ENCODE results near the gene PDLIM7.
A peak's percentile ranks its signal among the peaks of the same experiment; 100 is the strongest.
"Not testable (repeated sequence)": the region's sequence is repeated elsewhere in the genome, so short reads cannot be mapped to it uniquely, and the experiment has no call there.

PDLIM7 gene

GRCh38 chr5:177497292-177498012, at the start of gene PDLIM7:
Gene PDLIM7 (minus strand): TSS chr5:177497604. CDS start chr5:177496512, 1,092 bp downstream.
- peak; percentile 94 for DNase-seq

- no peak for DNase-seq
Measured at GRCh38 chr5:177546258-177546741, 48.9 kb upstream of the PDLIM7 start.

DNA sequence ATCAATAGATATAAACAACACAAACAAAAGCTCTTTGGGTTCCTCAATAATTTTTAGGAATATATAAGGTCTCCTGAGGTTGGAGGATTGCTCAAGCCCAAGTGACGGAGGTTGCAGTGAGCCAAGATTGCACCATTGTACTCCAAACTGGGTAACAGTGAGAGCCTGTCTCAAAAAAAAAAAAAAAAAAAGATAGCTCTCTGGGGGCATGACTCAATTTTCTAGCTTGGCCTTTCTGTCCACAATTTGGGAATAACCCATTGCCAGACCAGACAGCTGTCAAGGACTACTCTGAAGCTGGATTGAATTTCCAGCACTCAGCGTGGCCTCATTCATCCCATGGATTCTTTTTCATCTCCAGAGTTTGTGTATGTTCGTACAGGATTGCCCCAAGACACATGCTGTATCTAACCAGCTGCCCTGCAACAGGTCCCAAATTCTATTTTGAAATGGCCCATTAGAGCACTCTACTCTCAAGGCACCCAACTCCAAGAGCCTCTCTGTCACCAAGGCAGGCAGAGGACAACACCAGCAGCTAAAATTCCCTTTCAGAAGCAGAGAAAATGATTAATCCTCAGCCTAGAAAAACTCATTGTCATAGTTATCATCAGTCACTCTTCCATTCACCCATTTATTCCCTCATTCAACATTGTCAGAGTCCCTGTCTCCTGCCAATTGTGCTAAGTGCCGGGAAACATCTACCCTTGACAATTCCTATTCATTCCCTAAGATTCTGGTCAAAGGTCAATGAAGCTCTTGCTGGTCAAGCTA, 48.3 kb upstream of the PDLIM7 start:
- no peak for DNase-seq

DNA sequence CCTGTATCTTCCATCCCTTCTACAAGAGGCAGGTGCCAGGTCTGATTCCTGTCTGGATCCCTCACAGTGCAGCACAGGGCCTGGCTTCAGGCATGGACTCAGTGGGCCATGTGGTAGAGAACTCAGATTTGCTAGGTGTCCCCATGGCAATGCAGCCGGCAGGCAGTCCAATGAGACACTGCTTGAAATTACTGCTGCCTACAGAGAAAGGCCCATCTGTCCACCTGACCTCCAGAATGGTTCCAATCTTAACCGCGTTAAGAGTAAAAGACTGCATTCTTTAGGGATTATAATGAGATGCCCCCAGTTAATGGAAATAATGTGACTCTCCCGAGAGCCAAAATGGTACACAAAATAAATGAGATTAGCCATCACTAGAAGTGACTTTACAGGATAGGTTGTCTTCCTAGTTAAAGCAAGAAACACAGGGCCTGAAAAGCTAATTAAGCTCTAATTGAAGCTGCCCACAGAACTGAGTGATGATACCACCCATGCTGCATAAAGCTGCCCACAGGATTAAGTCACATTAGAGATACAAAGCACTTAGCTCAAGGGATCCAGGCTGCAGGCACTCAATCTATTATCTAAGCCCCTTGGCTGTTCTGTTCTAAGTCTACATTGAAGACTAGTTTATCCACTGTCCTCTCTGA, 45.5 kb upstream of the PDLIM7 start:
- no peak for DNase-seq

- DNase-seq: no peak
Measured at GRCh38 chr5:177540438-177540837, 43.0 kb upstream of the PDLIM7 start.

GRCh38 chr5:177539411-177539810, 42.0 kb upstream of the PDLIM7 start:
- DNase-seq: no peak

- no peak for DNase-seq
Measured at GRCh38 chr5:177538876-177539275, 41.5 kb upstream of the PDLIM7 start.

DNA sequence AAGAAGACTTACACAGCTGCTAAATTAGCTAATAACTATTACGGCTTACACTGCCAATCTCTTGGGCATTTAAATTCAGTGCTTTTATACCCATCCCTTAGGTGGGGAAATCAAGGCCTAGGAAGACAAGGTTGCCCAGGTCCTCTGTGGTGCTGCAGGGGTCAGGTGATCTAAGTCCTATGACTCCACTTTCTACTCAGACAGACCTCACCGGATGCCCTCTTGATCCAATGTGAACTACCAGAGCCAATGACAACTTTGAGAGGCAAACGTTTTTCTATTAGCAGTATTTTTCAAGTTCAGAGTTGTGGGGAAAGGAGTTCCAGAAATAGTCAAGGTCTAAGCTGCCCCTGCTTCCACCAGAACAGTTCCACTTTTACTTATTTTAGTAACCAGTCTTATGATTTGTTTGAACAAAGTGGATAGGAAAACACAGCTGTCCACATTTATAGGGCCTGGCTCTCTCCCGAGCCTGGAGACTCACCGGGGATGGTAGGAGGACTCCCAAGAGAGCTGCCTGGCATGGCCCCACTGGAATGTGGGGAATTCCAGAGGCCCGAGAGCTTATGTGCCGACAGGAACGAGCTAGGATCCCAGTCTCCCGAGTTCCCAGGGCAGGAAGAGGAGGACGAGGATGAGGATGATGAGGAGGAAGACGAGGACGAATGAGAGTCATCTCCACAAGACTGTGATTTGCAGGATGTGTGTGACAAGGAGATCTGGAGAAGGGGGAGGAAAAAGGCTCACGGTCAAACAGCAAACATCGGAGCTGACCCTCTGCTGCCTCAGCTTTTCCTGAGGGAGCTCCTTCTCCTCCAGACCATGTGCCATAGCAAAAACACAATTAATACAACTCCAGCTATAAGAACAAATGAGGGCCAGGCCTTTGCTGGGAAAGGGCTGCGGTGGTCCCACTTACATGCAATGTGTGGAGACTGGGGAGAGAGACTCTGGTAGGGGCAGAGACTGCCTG, 40.3 kb upstream of the PDLIM7 start:
- DNase-seq: no peak

DNA sequence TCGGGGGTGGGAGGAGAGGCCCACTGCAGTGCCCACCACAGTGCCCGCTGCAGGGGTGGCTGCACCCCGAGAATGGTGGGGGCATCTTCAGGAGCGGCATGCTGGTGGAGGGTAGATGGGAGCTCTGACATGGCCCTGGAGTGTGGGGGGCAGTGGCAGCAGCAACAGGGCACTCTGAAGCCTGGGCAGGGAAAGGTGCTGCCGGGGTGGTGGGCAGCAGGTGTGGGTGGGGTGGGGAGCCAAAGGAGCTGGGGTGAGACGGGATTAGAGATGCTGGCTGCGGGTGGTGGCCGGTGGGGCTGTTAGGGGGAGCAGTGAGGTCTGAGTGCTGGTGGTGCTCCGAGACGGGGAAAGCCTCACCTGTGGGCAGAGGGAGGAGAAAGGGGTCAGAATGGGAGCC, 39.0 kb upstream of the PDLIM7 start:
- DNase-seq: no peak

DNA sequence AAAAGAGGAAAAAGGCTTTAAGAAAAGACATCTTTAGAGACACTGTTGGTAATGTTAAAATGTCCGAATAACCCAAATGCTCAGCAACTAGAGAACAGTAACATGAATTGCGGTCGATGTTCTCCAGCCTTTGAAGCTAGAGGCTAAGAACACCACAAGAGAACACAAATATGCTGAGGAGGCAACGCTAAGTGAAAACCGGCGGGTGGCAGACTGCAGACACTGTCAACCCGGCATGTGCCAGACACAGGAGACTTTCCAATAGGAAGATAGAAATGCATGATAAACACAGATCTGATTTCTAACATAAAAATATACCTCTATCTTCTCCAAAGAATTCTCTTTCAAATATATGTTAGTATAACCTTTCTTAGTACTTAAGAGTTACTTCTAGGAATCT, 37.7 kb upstream of the PDLIM7 start:
- DNase-seq: no peak

- DNase-seq: not testable (repeated sequence)
Measured at GRCh38 chr5:177534433-177534832, 37.0 kb upstream of the PDLIM7 start.

DNA sequence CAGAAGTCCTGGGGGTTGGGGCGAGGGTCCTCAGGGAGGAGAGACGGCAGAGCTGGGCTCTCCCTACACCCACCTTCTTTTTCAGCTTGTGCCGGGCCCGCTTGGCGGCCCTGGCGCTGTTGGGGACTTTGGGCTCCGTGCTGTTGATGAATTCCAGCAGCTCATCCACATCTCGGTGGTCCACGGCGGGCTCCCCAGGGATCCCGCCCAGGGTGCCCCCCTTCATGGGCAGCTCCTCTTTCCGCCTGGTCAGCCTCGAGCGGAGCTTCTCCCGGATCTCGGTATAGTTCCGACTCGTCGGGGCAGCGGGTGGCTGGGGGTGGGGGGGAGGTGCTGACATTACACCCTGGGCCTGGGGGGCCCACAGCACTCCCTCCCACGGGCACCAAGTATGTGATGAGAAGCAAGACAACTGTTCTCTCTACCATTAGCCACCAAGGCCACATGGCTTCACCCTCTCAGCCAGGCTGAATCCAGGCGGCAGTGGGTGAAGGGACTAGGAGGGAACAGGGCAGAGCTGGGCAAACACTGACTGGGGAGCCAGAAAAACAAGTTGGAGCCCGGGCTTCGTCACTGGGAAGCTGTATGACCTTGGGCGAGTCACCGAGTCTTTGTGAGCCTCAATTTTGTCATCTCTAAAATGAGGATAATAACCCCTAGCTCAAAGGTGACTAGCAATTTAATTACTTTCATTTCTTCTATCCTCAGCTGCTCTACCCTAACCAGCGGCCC, 34.0 kb upstream of the PDLIM7 start:
- DNase-seq: no peak

- no peak for DNase-seq
Measured at GRCh38 chr5:177530638-177531037, 33.2 kb upstream of the PDLIM7 start.

DNA sequence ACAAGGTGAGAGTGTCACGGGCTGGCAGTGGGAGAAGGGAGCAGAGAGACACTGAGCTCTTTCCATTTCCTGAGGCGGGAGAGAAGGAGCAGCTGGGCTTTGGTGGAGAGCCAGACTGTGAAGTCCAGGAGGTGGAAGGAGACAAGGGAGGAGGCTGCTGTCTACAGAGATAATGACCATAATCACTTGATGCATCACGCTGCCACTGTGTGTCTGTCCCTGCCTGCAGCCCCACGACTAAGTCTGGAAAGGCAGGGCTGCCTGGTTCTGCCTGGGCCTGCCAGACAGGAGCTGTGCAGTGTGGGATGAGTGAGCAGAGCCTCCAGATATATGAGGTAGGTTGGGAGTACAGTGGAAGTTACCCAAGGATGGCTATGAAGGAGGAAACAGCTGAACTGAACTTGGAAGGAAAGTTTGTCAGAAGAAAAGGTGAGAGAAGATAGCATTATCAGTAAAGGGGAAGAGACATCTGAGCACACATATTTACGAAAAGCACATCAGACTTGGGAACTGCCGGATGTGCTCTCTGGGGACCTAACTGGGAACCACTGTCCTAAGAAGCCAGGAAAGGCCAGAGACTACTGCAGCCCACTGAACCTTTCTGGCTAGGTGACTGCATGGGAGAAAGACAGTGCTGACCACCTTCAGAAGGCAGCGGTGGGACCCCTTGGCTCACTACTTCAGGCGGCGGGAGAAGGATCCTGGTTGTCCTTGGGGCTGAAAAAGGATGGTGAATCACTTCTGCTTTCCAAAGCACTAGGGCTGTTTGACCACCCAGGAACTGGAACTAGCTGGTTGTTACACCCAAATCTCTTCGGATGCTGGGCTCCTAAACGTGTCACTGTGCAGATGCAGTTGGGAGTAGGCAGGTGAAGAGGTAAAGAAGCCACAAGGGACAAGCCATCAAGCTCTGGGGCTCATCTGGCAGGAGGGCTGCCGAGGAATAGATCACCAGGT, 32.1 kb upstream of the PDLIM7 start:
- no peak for DNase-seq

- DNase-seq: no peak
Measured at GRCh38 chr5:177528631-177529030, 31.2 kb upstream of the PDLIM7 start.

- no peak for DNase-seq
Measured at GRCh38 chr5:177527595-177527994, 30.2 kb upstream of the PDLIM7 start.

DNA sequence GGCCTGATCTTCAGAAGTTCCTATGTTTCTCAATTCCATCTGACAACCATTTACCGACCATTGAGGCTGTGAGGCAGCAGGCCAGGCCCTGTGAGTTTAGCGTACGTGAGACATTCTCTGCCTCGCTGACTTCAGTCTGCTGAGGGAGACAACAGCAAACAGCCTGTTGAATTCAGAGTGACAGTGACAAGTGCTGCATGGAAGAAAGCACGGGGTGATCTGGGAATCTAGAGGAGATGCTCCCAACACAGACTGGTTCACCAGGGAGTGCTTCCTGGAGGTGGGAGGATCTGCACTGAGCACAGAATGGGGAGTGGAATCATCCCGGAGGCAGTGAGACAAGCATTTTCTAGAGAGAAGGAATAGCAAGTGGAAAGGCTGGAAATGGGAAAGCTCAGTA, 29.4 kb upstream of the PDLIM7 start:
- no peak for DNase-seq

DNA sequence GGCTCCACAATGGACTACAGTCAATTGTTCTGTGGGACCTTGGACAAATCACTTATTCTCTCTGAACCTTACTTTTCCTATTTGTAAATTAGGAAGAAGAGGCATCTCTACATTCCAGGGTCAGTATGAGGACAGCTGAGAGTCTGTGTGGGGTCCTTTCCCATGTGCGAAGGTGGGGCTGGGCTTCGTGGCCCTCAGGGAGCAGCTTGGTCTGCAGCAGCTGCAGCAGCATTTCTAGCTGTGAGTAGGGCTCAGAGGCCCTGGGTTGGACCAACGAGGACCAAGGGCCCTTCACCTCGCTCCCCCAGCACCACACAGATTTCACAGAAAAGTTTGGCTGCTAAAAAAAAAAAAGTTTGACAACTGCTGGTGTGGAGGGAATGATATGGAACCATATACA, 28.8 kb upstream of the PDLIM7 start:
- DNase-seq: no peak

GRCh38 chr5:177524941-177525655, 27.7 kb upstream of the PDLIM7 start:
- DNase-seq: no peak

DNA sequence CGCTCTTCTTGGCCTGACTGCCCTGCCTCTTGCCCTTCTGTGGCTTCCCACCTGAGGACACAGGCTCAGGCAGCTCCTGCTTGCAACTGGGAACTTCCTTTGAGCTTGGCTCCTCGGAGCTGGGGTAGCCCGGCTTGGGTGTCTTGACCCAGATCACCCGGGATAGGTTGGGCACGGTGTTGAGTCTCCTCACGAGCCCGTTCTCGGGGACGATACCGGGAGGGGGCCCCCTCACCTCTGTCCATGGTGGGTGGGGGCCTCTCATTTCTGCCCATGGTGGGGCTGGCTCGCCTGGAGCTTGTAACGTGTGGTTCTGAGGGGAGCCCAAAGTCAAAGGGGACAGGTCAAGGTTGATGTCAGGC, 27.1 kb upstream of the PDLIM7 start:
- DNase-seq: no peak

All from activated T-cell treated with anti-CD3 and anti-CD28 coated beads for 4 hours (primary cell).